K562 (cell line): ENCODE measurements around the gene RPS17. TPM values are rescaled to one million over a fixed set of nuclear protein-coding genes. Genes with fewer than 3 reads are reported as not detected.

Experiments
- ATAC-seq: fragments of 200-7000 bp; cut with Tn5 transposase; 3 replicates; pipeline ENCODE4 v1.9.1; 2020; ENCODE audit warnings: moderate library complexity
- BruUV-seq: library from RNA; stranded (reverse); fragments of 400-500 nt; replicated peaks from 2 replicates; lab custom pipeline; 2021; lab: Mats Ljungman, UMichigan
- CTCF ChIA-PET: fragments of 300-600 bp; formaldehyde crosslinking; extraction: SDS; loops from one replicate; lab custom pipeline; 2021; ENCODE audit warnings: low intra/inter-chr PET ratio; lab: Yijun Ruan, JAX
- POLR2A ChIA-PET: fragments of 300-600, 350-650 bp; sonication (Branson Sonifier 250); formaldehyde crosslinking; extraction: SDS; loops from one replicate; lab custom pipeline; 2021; ENCODE audit warnings: antibody characterized with exemption, inconsistent platforms; lab: Yijun Ruan, JAX
- DNase-seq, 4 experiments: peaks; one replicate each; pipeline versions ENCODE4 v3.0.0 to v3.0.0-alpha.2; 2011 to 2018; ENCODE audit warnings: low spot score in 3 of 4, mixed read lengths in 3 of 4; ENCODE audit errors: extremely low read depth in 1 of 4
- FAIRE-seq: peaks from 2 replicates; lab custom pipeline; 2011; peaks lifted over from hg19 to GRCh38; lab: Jason Lieb, UNC
- H2AFZ ChIP-seq: 2 replicates; pipeline ENCODE4 v1.6.0; 2011; ENCODE audit warnings: low read depth, low read length, control low read depth, inconsistent platforms
- H3K27ac ChIP-seq: fragments of 200-600 bp; 3 replicates; pipeline ENCODE4 v1.8.0; 2011; ENCODE audit warnings: low read depth, mild to moderate bottlenecking, control low read depth, inconsistent platforms, low read length, moderate library complexity, mixed read lengths; ENCODE audit errors: extremely low read depth
- H3K27me3 ChIP-seq, 2 experiments: fragments of 300-600 bp in 1 of 2; 2 replicates in 1 of 2; 3 replicates in 1 of 2; pipeline versions ENCODE4 v1.6.0 to v1.8.0; 2011; ENCODE audit warnings: inconsistent platforms in 2 of 2, low read length in 2 of 2, mild to moderate bottlenecking in 1 of 2, mixed read lengths in 1 of 2, moderate library complexity in 1 of 2; ENCODE audit not compliant: control insufficient read depth in 2 of 2, insufficient read depth in 2 of 2
- H3K36me3 ChIP-seq: fragments of 300-600 bp; 3 replicates; pipeline ENCODE4 v1.8.0; 2011; ENCODE audit warnings: mild to moderate bottlenecking, low read length, inconsistent platforms; ENCODE audit not compliant: control insufficient read depth, insufficient read depth
- H3K4me1 ChIP-seq, 2 experiments: fragments of 200-600 bp in 1 of 2; replicated peaks in 1 of 2; 2 replicates in 1 of 2; 3 replicates in 1 of 2; pipeline versions ENCODE4 v1.5.1 to v1.8.0; 2011; ENCODE audit warnings: inconsistent platforms in 2 of 2, low read length in 2 of 2, mild to moderate bottlenecking in 1 of 2, mixed read lengths in 1 of 2, moderate library complexity in 1 of 2; ENCODE audit not compliant: control insufficient read depth in 2 of 2, insufficient read depth in 2 of 2
- H3K4me2 ChIP-seq: 2 replicates; pipeline ENCODE4 v1.6.1; 2011; ENCODE audit warnings: low read length, control low read depth, inconsistent platforms, mixed read lengths; ENCODE audit not compliant: insufficient read depth
- H3K4me3 ChIP-seq: fragments of 200-600 bp; sonication (generic), shearing (Covaris generic); 2 replicates; pipeline ENCODE4 v1.5.1; 2016; ENCODE audit warnings: control low read depth, inconsistent platforms
- H3K79me2 ChIP-seq: fragments of 200-600 bp; 3 replicates; pipeline ENCODE4 v1.8.0; 2011; ENCODE audit warnings: low read length, inconsistent platforms; ENCODE audit not compliant: control insufficient read depth, insufficient read depth
- H3K9ac ChIP-seq, 2 experiments: 2 replicates each; pipeline versions ENCODE4 v1.6.0 to v1.6.1; 2011; ENCODE audit warnings: low read depth in 2 of 2, low read length in 2 of 2, control low read depth in 1 of 2, inconsistent platforms in 1 of 2, mild to moderate bottlenecking in 1 of 2, mixed read lengths in 1 of 2; ENCODE audit not compliant: insufficient read depth in 1 of 2
- H3K9me1 ChIP-seq: one replicate; pipeline ENCODE4 v1.6.0; 2011; ENCODE audit warnings: inconsistent platforms, mild to moderate bottlenecking, low read length, moderate library complexity; ENCODE audit not compliant: control insufficient read depth, insufficient read depth
- H3K9me3 ChIP-seq: replicated peaks from 2 replicates; pipeline ENCODE4 v1.5.1; 2011; ENCODE audit warnings: low read depth, low read length, inconsistent platforms; ENCODE audit not compliant: control insufficient read depth, insufficient read depth
- H4K20me1 ChIP-seq: replicated peaks from 2 replicates; pipeline ENCODE4 v1.6.1; 2011; ENCODE audit warnings: low read length, inconsistent platforms, mixed read lengths; ENCODE audit not compliant: control insufficient read depth, insufficient read depth
- CBFA2T2 ChIP-seq: fragments of 450-650 bp; conservative IDR thresholded peaks from 2 replicates; pipeline ENCODE4 v1.6.1; 2017; ENCODE audit warnings: mild to moderate bottlenecking
- E2F8 ChIP-seq: fragments of 450-650 bp; IDR thresholded peaks from 2 replicates; pipeline ENCODE4 v1.7.1; 2018; ENCODE audit warnings: mild to moderate bottlenecking, low read depth; ENCODE audit not compliant: partially characterized antibody
- GMEB1 ChIP-seq: fragments of 250-450 bp; sonication (Bioruptor Pico); IDR thresholded peaks from 2 replicates; pipeline ENCODE4 v1.4.0; 2020; ENCODE audit warnings: mild to moderate bottlenecking
- HOMEZ ChIP-seq: fragments of 250-450 bp; sonication (Bioruptor Pico); IDR thresholded peaks from 2 replicates; pipeline ENCODE4 v1.4.0; 2020; ENCODE audit warnings: mild to moderate bottlenecking, moderate library complexity
- NR2C2 ChIP-seq, 2 experiments: fragments of 200-800 bp in 1 of 2; sonication (Bioruptor generic) in 1 of 2; sonication (generic) in 1 of 2; formaldehyde crosslinking in 1 of 2; IDR thresholded peaks; 2 replicates each; pipeline versions ENCODE4 v1.6.1 to v1.8.0; 2016 to 2022; ENCODE audit warnings: mild to moderate bottlenecking in 1 of 2, missing compliant biosample characterization in 1 of 2, missing genetic modification characterization in 1 of 2, missing genetic modification reagents in 1 of 2
- STAT5B ChIP-seq: fragments of 250-450 bp; sonication (Bioruptor Pico); IDR thresholded peaks from 2 replicates; pipeline ENCODE4 v1.8.0; 2021; ENCODE audit warnings: mild to moderate bottlenecking, inconsistent platforms
- XRCC5 ChIP-seq: fragments of 200-400 bp; formaldehyde crosslinking; IDR thresholded peaks from 2 replicates; pipeline ENCODE4 v1.6.1; 2017; ENCODE audit warnings: low read depth, mild to moderate bottlenecking, low read length
- ZBTB1 ChIP-seq: sonication (generic); formaldehyde crosslinking; IDR thresholded peaks from 2 replicates; pipeline ENCODE4 v1.8.1; 2023; ENCODE audit warnings: missing genetic modification reagents, low read depth, mild to moderate bottlenecking, borderline replicate concordance
- ZBTB7A ChIP-seq: IDR thresholded peaks from 2 replicates; pipeline ENCODE4 v1.6.1; 2011; ENCODE audit warnings: low read depth, mild to moderate bottlenecking, low read length, moderate library complexity, borderline replicate concordance; ENCODE audit not compliant: control insufficient read depth
- ZFX ChIP-seq: sonication (generic); formaldehyde crosslinking; IDR thresholded peaks from 2 replicates; pipeline ENCODE4 v1.8.0; 2022; ENCODE audit warnings: mild to moderate bottlenecking, missing genetic modification reagents, moderate library complexity
- ZNF140 ChIP-seq: fragments of 250-450 bp; sonication (Bioruptor Pico); IDR thresholded peaks from 2 replicates; pipeline ENCODE4 v1.8.0; 2021; ENCODE audit warnings: moderate library complexity, mild to moderate bottlenecking, inconsistent platforms
- ZNF316 ChIP-seq: fragments of 450-650 bp; IDR thresholded peaks from 2 replicates; pipeline ENCODE4 v1.6.1; 2016
- ZNF512 ChIP-seq: IDR thresholded peaks from 2 replicates; pipeline ENCODE4 v1.6.1; 2016; ENCODE audit warnings: missing genetic modification characterization, missing compliant biosample characterization
- WGBS: fragments of 100-300 bp; shearing (Covaris generic); methylation state at CpG from one replicate; pipeline ENCODE4 v1.1.6; 2016; ENCODE audit warnings: low coverage, mixed read lengths; ENCODE audit not compliant: insufficient coverage; ENCODE audit errors: missing lambda C conversion rate; 5-methylcytosine and 5-hydroxymethylcytosine counted together
- in situ Hi-C: fragments of 300-500 bp; cut with MboI; formaldehyde crosslinking; loops from 4 replicates; pipeline ENCODE4 v1.15.0; 2018; ENCODE audit warnings: inconsistent platforms, mixed read lengths
- intact Hi-C: fragments of 100-400 bp; cut with micrococcal nuclease; formaldehyde crosslinking; loops from 2 replicates; pipeline ENCODE4 v1.14.2; 2022
- polyA plus RNA-seq, 8 experiments: library from polyadenylated mRNA; depleted of rRNA in 4 of 8; stranded (reverse) in 5 of 8; unstranded in 3 of 8; fragments of >200 nt; fragmentation: Nextera tagmentation in 2 of 8; fragmentation: Illumina TruSeq in 1 of 8; extraction: Ambion mirVana in 2 of 8; extraction: Trizol in 1 of 8; gene quantifications; 2 replicates each; pipeline versions ENCODE4 v1.2.1 to v1.2.3, GENCODE V29; 2011 to 2014; ENCODE audit warnings: inconsistent platforms in 1 of 8, missing spikeins in 1 of 8
- total RNA-seq, 7 experiments: library from RNA; depleted of rRNA in 6 of 7; stranded (reverse); fragments of >200 nt in 6 of 7; fragmentation: Illumina TruSeq in 2 of 7; extraction: Trizol in 2 of 7; gene quantifications; 2 replicates each; pipeline versions ENCODE4 v1.2.1 to v1.2.3, GENCODE V29; 2011 to 2021; ENCODE audit warnings: low replicate concordance in 1 of 7

Gene RPS17
- total and polyA plus RNA-seq, 9 of the 15 experiments (the other 6 are each of a cell fraction or from before 2014, with no cell fraction given), result 1,988 to 6,515 (median 5,229) TPM

GRCh38 chr15:82548700-82549099 is 8.4 kb upstream of the RPS17 start:
- no peaks in the 10 kb centered on the region for H3K9me3 ChIP-seq
- H2AFZ ChIP-seq, result peak overlapping the region; percentile 66
- in situ Hi-C loops, result no loop called here
- H3K9me1 ChIP-seq, result no peaks in the 10 kb centered on the region
- H3K79me2 ChIP-seq, result no peaks in the 10 kb centered on the region
- CTCF ChIA-PET, result no interaction called here
- H3K9ac ChIP-seq, result peak overlapping the region in 1 of 2 experiments; percentile 44; a peak in 1 of 4 replicates
- DNase-seq, result peak in 2 of 4 experiments; percentile 19 to 43
- H4K20me1 ChIP-seq, result no peaks in the 10 kb centered on the region
- ATAC-seq, result peak; percentile 69
- H3K27me3 ChIP-seq, result no peaks in the 10 kb centered on the region
- intact Hi-C loops, result no loop called here
- peak; percentile 71 for FAIRE-seq
- WGBS, result 54% methylated on average over 2 of the region's 2 CpGs
- H3K4me3 ChIP-seq, result no peak overlapping the region
- POLR2A ChIA-PET, result interaction anchor here (1.3 to 2.0 kb wide), 2 partner anchors 8 to 11 kb away, joined by 9 to 34 read pairs; partner anchors contain the start of gene RPS17
- peak overlapping the region; percentile 20; the same call in 1 of the 2 replicates for H3K4me2 ChIP-seq
- H3K27ac ChIP-seq, result peak overlapping the region; percentile 45
- no TSS peak for BruUV-seq
- H3K4me1 ChIP-seq, result peaks cover 15 to 16% of the 10 kb centered on the region in 2 experiments
- peaks cover 85% of the 10 kb centered on the region for H3K36me3 ChIP-seq
- TF ChIP-seq STAT5B (CRISPR knock-in tag) (no peak), ZNF140 (CRISPR knock-in tag) (no peak), GMEB1 (no peak), ZBTB7A (no peak), ZNF316 (no peak), ZBTB1 (CRISPR knock-in tag) (no peak), E2F8 (no peak), HOMEZ (CRISPR knock-in tag) (no peak), ZNF512 (tag) (no peak), XRCC5 (no peak), ZFX (CRISPR knock-in tag) (peak; percentile 50; the same call in 1 of the 2 replicates), NR2C2 (CRISPR knock-in tag; IDR thresholded peaks at IDR 0.05) (no peak), NR2C2 (tag; IDR thresholded peaks at IDR 0.05) (0 out of 2 replicates have a peak, but pooled peaks have one; percentile 17), CBFA2T2 (no peak)
